Amniotic epithelial cell (primary cell): ENCODE results near the gene PPP1R9B.

Experiments
- DNase-seq: peaks from one replicate; pipeline ENCODE4 v3.0.0-alpha.2; 2010; ENCODE audit warnings: low read depth

PPP1R9B gene

DNA sequence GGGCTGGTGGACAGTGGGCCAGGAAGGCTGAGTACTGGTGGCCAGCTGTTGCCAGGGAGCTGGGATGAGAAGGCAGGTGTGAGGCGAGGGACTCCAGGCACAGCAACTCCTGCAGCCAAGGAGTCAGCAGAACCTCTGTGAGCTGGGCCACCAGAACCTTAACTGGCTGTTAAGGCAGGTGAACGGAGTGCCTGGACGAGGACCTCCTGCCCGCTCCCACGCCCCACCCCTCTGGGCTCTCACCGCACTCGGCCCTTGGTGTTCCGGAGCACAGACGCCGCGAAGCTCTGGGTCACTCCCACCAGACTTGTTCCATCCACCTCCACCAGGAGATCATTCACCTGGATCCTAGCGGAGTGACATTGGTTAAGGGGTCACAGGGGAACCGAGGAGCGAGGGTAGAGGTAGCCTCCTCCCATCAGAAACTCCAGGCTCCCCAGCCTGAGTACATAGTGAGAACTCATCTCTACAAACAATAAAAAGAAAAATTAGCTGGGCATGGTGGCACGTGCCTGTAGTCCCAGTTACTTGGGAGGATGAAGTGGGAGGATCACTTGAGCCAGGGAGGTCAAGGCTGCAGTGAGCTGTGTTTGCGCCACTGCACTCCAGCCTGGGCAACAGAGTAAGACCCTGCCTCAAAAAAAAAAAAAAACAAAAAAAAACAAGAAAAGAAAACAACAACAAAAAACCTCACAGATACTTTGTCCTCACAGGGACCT is 9.3 kb downstream of the PPP1R9B start:
- no peak for DNase-seq

DNA sequence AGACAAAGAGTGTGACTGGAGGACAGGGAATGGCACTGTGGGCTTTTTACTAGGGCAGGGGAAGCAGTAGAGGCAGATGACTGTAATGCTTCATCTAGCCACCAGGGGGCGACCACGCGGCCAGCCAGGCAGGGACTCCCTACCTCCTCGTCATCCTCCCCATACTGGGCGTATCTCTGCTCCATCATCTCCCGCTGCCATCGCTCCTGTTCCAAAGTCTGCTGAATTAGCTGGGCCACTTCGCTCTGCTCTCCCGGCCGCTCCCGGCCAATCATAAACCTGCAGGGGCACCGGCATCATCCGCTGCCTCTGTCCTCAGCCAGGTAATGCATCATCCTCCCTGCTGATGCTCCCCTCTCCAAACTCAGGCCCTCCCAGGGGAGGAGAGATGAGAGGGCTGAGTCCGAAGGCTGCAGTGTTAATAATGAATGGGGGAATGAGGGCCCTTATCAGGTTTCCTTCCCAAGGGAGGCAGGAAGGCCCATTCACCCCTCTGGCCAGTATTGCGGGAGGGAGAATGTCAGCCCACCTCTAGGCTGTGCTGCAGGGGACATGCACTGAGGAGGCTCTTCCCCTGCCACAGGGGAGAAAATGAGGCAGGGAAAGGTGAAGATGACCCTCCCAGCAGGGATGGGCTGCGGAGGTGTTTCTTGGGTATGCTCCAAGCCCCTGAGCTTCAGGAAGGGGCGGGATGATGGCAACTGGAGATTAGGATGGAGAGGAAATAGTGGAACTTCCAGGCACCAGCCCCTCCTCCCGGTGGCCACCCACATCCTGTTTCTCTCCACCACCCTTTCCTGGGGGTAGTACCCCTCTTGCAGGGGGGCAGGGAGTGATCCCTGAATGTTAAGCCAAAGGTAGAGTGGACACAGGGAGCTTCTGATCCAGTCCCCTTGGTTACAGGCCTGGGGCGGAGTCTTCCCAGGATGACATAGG is 10.3 kb downstream of the PPP1R9B start:
- peak; percentile 76 for DNase-seq

DNA sequence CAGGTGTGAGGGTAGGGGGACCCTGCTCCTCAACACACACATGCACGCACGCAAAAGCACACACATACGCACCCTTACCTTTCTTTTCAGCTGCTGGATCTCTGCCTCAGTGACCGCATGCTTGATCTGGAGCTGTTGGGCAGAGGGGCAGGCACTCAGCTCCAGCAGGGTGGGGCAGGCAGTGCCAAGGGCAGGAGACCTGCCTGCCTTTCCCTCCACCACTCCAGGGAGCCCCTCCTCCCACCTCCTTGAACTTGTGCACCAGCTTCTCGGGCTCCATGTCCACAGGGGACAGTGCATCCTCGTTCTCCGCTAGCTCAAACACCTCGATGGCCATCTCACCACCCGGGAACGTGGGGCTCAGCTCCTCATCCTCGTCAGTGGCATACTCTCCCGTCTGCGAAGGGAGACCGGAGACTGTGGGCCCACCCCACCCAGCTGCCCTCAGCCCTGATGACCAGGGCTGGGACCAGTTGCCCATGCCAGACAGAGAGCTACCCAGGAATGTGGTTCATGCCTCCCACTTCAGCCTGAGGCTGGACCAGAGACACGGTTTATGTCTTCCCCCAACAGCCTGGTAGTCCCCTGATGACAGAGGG is 11.2 kb downstream of the PPP1R9B start:
- no peak for DNase-seq

DNA sequence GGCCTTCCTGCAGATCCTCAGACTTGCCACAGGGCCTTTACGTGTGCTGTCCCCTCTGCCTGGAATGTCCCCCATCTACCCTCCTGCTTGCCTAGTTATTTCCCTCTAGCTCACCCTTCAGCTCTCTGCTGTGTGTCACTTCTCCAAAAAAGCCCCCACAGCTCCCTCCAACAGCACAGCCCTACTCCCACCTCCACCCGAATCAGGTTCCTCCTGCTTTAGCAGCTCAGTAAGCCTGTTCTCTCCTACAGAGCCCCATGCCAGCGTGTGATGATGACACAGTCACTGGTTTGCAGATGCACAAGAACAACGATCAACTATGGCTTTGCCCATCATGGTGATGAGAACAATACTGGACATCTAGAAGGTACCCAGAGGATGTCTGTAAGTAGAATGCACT is 13.4 kb downstream of the PPP1R9B start:
- DNase-seq, result no peak

DNA sequence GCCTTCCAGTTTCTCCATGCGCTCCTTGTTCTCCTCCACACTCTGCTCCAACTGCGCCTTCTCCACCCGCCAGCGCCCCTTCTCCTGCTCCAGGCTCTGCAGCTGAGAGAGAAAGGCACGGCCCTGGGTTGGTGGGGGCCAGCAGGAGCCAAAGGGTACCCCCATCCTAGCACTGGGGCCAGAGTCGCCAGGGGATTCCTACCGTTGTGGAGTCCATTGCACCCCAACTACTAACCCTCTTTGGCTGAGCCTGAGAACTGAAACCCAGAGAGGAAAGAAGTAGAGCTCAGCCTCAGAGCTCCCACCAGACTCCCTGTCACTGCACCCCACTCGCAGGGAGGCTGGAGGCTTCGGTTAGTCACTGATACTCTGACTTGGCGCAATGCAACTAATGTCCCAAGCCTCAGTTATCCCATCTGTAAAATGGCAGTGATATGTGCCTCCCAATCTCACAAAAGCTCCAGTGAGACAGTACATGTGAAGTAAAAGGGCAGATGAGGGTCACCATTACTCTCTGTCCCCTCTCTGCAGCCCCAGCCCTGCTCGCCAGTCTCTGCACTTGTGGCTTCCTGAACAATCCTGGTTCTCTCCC is 14.3 kb downstream of the PPP1R9B start:
- DNase-seq, result no peak

DNA sequence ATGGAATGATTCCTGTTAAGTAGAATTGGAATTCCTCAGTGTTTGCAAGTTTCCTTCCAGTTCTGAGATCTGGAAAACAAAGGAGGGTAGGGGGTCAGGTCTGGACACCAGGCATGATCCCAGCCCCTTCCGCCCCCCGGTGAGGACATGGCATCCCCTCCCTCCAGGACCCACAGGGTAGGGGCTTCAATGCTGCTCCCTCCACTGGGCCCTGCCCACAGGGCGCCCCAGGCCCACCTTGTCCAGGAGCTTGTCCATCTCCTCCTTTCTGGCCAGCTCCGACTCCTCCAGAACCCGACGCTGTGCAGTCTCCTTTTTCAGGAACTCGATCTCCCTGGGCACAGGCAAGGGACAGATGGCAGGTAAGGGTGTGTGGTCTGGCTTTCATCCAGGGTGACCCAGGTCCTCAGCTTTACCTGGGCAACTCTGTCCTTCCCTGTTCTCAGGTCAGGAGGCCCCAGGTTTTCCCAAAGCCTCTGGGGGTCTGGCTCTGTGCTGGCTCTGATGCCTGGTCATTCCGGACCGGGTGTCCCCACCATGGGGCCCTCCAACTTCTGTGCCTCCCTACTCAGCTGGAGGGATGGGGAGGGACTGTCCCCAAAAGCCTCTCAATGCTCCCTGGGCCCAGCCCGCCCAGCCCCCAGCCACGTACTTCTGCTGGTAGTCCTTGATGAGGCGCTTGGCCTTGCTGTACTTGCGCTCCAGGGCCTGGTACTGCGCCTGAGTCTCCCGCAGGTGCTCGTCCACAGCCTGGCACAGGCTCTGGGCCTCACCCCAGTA is 15.0 kb downstream of the PPP1R9B start:
- no peak for DNase-seq

DNA sequence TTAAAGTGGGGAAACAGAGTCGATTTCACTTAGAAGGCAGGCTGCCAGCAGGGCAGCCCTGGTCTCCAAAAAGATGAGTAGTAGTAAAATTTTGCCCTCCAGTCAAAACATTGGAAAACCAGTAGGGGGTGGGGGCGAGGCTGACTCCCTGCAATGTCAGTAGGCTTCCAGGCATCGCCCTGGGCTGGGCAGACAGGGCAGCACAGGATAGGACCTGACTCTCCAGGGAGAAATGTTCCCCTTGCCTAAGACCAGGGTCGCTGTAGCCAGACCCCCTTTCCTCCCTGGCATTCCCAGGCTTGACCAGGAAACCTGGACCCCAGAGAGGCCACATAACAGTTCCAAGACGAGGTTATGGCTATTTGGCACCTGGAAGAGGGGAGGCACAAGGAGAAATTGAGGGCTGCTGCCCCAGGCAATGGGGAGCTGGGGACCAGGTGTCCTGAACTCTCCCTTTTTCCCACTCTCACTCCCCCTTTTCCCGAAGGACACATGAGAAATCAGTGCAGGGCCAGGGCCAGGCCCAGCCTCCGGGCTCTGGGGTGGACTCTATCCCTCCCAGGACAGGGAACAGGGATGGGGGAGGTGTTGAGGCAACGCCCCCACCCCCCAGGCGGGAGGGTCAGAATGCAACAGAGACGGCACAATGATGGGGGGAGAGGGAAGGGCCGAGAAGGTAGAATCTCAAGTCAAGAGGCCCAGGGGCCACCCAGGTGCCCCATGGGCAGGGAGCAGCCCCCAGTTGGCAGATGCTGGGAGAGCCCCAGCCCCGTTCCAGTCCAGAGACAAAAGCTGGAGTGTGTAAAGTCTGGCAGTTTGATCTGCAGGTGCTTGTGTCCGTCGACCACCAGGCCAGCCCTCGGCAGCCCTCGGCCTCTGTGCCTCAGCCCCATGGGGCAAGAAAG is 16.0 kb downstream of the PPP1R9B start:
- no peak for DNase-seq

DNA sequence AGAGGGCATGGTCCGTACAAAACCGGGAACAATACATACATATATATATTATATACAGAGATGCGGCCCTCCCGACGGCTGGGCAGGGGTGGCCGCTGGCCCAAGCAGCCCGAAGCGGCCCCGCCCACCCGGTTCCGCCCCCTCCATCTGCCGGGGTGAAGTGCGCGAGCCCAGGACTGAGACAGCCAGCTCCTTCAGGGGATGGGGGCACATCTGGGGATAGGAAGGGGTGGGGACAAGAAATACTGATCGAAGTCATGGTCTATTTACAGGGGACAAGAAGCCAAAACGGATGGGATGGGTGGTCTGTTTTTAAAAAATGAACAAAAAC is 16.7 kb downstream of the PPP1R9B start:
- DNase-seq, result no peak

DNA sequence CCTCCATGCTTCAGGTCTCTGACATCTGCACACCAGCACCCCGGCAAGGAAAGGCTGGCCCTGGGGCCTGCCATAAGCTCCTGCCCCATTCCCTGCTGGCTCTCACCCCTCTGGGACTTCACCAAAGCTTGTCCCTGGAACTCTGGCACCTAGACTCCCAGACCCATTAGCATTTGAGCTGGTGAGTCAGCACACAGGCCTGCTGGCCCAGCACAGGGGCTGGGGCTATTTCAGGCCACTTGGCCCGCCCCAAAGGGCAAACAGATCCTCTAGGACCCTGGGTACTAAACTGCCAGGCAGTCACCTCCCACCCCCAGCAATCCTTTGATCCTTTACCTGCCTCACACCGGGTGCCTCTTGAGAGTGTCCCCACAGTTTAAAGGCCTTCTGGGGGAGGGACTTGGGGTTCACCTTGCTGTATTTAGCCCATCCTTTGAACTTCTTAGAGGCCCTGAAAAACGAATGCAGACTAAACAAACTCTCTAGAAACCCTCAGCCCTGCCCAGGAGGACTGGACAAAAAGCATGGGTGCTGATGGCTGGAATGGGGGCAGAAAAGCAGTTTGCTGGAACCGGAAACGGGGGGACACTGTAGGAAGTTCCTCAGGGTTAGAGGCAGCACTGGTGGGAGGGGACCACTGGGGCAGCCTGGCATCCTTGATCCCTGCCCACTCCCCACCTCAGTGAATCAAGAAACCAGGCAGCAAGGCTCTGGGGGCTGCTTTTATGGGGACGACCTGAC is 17.3 kb downstream of the PPP1R9B start:
- DNase-seq, result peak; percentile 23

DNA sequence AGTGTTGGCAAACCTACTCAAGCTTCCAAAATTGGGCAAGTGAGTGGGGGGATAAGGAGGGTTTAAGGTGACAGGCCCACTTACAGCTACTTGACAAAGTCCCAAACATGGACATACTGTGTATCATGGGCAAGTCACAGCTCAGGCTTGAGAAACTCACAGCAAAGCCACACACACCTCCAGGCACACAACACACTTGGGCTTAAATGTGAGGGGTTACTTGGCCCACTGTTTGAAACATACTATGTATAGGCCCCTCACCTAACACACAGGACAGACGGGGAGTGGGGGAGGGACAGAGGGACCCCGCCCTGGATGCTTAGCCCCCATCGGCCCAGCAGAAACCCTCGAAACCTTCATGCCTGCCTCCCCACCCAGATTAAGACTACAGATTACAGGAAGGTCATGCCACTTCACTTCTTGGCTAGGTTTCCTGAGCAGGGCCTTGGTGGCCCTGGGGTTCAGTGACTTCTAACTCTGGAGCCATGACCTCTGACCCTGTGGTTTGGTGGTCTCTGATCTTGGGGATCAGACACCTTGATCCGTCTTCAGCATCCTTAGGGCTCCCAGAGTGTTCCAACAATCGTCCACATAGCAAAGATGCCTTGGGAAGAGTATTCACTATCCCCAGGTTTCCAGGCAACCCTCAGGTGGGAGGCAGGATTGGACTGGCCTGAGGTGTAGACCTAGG is 18.2 kb downstream of the PPP1R9B start:
- DNase-seq, result no peak

DNA sequence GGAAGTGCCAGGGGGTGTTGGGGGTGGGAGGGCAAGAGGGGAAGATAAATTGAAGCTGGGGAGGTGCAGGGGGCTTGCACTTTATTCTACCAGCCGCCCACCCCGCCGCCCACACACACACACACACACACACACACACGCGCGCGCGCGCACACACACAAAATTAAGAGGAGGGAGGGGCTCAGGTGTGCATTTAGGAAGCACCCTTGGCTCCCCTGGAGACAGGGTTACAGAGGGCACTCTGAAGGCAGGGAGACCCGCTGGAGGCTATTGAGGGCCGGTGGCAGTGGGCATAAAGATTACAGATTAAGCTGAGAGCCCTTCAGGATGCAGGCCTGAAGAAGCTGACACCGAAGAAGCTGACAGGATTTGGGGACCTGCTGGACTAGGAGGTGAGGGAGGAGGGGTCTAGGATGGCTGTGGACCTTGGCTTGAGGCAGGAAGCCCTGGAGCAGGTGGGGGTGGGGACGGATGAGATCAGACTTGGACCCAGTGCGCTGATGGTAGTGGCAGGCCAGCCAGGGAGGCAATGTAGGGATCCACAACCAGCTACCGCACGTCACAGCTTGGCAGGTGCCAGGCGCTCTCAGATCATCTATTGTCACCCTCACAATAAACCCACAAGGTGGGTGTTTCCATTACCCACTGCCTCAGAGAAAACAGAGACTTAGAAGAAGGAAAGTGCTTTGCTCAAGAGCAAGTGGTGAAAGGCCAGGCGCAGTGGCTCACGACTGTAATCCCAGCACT is 19.7 kb downstream of the PPP1R9B start:
- no peak for DNase-seq

DNA sequence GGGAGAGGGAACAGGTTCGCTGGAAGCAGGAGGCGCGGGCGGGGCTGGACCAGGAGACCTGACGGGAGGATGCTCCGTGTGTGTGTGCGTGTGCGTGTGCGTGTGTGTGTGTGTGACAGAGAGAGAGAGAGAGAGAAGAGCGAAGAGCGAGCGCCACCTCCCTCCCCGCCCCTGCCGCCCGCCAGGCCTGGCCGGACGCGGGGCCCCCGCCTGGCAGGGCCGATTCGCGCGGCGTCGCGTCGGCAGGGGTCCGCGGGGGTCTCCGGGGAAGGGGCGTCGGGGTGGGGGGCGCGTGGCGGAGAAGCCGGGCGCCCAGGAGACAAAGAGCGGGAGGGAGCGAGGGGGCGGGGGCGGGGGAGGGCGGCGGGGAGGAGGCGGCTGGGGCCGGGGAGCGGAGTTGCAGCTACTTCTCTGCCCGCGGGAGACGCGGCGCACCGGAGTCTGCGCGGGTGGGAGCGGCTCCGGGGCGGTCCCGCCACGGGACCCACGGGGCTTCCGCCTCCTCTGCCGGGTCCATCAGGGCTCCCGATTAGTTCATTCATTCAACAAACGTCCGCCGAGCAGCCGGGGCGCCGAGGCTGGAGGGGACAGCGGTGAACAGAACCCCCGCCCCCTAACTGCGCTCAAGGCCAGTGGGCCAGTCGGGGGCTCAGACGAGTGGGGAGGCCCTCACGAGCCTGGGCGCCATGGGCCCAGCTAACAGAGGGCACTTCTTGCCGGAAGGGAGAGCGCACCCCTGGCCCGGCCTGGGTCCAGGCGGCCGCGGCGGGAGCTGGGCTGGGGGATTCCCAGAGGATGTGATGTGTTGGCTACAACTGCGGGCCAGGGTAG is 20.5 kb downstream of the PPP1R9B start, which contains the start of gene SAMD14:
Gene SAMD14 (minus strand): TSS at position 433 of the 831 bp plus-strand sequence. CDS start 5,201 bp downstream, outside the sequence.
- peak; percentile 31 for DNase-seq

DNA sequence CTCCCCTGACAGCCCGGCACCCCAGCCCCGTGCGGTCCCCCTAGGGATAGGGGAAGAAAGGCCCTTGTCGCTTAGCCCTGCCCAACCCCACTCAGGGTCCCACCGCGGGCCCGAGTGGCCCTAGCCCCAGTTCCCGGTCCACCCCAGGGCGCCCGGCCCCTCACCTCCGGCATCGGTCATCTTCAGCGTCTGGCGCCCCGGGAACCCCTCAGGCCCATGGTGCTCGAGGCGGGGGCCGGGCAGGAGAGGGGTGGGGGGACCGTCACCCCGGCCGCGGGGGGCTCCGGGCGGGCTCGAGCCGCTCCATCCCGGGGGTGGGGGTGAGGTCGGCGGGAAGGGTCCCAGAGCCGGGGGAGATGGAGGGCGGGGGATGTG is 21.1 kb downstream of the PPP1R9B start:
- no peak for DNase-seq

DNA sequence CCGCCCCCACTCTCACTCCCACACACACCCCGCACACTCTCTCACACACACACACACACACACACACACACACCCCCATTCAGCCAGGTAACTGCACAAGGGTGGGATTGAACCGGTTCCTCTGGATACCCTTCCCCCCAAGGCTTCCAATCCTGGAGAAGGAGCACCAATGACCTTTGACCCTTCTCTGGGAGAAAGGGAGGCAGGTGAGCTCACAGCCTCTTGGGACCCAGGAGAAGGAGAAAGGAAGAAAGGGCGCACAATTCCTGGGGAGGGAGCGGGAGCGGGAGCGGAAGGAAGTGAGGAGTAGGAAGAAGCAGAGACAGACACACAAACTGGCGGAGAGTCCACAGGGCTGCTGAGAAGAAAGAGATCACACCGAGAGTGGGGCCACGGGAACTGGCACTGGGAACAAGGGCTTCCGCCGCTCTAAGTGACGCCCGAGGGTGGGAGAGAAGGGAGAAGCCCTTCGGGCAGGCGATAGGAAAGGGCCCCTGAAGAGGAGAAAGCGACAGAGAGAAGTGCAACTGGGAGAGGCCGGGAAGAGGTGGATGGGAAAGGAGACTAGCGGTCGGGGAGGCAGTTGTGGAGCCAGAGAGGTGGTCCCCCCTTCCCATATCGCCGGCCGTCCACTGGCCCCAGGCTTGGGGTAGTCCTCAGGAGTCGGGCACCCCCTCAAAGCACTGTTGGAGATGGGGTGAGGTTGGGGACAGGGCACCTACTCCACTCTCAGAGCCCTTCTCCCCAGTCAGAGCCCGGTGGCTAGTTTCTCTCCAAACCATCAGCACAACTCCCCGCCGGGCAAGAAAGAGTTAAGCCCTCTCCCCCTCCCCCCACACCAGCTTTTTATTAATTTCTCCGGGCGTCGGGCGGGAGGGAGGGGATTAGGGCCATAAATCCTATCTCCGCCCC is 21.8 kb downstream of the PPP1R9B start:
- no peak for DNase-seq

DNA sequence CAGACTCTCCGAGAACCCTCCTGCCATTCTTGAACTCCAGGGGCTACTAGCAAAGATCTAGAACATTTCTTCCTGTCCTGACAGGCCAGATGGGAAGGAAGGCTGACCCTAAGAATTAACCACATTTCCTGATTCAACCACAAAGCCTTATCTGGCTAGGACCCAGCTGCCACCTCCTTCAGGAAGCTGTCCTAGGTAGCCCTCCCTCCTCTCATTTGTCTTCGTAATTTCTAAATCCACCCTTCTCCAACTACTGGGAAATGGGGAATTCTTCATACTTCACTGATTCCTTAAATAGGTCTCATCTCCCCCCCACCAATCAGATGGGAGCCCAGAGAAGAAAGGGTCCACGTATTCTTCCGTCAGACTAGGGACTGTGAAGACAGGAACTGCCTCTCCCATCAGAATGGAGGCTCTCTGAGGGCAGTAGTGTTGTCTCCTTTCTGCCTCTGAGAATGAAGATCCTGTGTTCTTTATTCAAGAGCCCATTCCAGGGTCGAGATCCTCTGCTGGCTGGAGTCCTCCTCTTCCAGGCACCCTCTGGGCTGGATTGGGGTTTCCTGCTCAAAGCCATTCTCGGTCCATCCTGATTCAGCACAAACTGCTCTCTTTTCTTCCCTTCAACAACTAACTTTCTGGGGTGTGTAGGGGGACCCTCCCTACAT is 22.6 kb downstream of the PPP1R9B start:
- peak; percentile 57 for DNase-seq

DNA sequence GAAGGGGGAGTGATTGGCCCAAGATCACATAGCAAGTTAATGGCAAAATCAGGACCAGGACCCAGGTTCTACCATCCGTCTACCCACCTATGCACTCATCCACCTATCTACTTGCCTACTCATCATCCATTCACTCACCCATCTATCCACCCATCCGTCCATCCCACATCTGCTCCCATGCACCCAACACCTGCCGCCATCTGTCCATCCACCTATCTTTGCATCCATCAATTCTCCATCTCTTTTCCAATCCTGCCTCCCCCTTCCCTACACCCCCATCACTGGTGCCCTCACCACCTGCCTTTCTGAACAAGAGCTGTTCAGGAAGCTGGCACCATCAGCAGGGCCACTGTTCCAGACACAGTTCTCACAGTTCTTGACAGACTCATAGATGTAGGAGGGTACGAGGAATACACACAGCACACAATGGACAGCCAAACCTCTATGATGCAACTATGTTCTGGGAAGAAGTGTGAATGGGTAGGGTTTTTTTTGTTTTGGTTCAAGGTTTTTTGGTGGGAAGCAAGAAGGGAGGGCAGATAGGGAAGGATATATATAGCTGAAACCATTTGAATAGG is 25.0 kb downstream of the PPP1R9B start:
- peak; percentile 43 for DNase-seq
